ENCODE measurements around the gene EFNA5.

Gene EFNA5

GRCh38 chr5:107402434-107403227 lies 268.1 kb downstream of the EFNA5 start:
- no peak for DNase-seq (ENCODE audit: low read depth in 2 of 3, low spot score in 2 of 3)

DNA sequence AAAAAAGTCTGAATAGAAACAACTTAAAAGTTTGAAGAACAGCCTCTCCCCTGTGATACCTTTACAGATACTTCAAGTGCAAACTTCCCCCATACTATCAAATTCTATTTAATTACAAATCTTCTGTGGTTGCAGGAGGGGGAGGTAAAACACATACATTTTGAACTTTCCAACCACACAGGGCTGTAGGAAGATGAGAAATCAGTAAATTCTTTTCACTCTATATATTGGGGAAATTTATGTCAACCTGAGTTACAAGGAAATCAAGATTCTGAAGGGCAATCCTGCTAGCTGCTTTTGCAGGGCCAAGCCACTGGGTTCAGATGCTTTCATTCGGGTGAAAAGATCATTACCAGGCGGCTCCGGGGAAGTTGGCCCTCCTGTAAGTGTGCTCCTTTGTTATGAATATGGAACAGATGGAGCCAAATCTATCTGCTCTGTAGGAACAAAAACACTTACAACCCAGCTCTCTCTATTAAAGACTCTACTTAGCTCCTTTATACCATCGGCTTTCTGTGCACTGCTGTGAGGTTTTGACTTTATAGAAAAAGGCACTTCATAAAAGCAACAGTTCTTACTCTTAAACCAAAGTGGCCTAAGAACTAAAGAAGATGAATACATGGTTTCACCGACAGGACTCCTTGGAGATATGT lies 269.1 kb downstream of the EFNA5 start:
- DNase-seq (ENCODE audit: low read depth in 2 of 3, low spot score in 2 of 3): no peak

DNA sequence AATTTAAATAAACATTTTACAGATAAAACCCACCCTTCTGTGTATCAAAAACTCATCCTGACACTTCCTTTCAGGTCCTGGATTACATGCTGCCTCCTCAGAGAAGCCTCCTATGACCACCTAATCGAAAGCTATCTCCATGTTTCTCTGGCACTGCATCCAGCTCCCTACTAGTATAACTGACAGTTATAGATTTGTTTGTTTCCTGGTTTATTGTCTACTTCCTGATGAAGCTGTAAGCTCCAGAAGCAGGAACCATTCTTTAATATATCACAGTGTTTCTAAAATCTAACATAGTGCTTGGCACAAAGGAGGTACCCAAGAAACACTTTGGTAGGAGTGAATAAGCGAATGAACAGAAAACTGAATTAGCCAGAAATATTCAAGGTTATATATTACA lies 270.4 kb downstream of the EFNA5 start:
- DNase-seq (ENCODE audit: low read depth in 2 of 3, low spot score in 2 of 3): no peak

DNA sequence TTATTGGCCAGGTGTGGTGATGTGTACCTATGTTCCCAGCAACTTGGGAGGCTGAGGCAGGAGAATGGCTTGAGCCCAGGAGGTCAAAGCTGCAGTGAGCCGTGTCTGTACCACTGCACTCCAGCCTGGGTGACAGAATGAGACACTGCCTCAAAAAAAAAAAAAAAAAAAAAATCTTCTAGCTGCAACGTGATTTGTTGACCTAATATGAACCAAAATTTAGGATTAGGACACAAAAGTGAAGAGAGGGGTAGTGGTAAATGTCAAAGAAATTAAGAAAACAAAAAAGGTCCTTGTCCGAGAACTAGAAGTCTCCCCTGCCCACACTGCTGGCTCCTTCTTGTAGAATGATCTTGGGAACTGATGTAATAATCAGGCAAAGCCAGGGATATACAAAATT lies 272.0 kb downstream of the EFNA5 start:
- no peak for DNase-seq (ENCODE audit: low read depth in 2 of 3, low spot score in 2 of 3)

GRCh38 chr5:107396351-107396690 lies 274.4 kb downstream of the EFNA5 start:
- no peak for DNase-seq (ENCODE audit: low read depth in 2 of 3, low spot score in 2 of 3)

DNA sequence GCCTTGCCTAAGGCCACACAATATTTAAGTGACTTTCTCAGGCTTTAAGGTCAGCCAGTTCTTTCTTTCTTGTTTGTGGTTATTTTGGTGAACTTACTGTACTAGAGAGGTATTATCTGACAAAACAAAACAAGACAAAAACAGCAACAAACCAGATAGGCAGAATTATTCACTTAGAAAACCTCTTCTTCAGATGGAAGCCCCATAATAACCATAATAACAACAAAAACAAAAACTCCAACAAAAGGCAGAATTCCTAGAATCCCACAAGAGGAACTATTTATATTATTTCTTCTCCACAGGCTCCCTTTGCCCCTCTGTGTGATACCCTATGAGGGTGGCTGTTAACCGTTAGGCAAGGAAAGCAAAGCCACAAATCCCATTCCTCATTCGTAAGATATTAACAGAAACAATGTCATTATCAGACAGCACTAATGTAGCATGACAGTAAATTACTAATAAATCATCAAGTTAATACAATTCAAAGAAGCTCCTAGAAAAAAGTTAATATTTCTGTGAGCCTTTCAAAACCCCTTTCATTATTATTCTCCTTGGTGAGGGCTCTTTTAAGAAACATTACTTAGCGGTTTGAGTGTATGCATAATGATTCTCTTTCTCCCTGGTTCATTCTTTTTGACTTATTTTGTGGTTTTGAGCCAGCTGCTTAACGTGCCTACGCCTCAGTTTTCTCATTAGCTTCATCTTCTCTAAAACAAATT lies 274.9 kb downstream of the EFNA5 start:
- no peak for DNase-seq (ENCODE audit: low read depth in 2 of 3, low spot score in 2 of 3)

GRCh38 chr5:107393851-107394250 lies 276.9 kb downstream of the EFNA5 start:
- no peak for DNase-seq (ENCODE audit: low read depth in 2 of 3, low spot score in 2 of 3)

- no peak for DNase-seq (ENCODE audit: low read depth in 2 of 3, low spot score in 2 of 3)
Measured at GRCh38 chr5:107391787-107392186, 278.9 kb downstream of the EFNA5 start.

DNA sequence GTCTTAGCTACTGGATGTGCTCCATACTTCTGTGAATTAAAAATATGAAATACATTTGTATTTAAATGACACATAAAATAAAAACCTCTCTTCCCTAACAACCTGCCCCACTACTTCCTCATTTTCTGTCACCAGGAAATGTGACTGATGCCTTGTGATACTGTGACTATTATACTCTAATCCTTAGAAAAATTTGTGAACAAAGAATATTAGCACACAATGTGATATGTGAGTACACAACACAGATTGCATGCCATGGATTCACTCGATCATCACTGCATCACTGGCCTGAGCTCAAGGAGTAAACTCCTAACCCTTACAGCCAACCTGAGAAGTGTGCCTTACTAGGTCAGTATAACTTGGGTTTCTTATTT lies 281.0 kb downstream of the EFNA5 start:
- DNase-seq (ENCODE audit: low read depth in 2 of 3, low spot score in 2 of 3): no peak

DNA sequence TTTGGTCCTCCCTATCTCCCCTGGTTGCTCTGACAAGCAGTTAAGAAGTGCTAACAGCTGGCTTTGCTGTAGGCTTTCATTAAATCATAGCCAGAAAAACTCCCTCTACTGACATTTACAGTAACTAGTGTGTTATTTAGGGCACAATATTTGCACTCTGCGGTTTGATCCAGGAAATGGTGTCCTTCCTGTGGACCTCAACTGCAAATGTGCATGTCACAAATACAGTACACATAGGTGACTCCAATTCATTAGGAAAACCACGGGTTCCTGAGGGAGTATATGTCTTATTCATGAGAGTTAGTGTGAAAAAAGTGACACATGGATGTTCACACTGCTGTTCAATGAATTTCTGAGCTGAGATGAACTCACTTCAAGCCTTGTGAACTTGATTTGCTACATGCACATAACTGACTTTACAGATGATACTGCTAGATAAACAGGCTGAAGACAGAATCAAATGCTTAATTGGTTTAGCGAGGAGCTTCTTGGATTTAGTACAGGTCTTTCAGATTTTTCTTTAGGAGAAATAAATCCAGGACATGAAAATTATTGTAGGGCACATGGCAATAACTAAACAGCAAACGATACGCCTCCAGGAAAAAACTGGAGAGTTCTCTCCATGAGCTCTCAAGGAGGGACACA lies 281.5 kb downstream of the EFNA5 start:
- DNase-seq (ENCODE audit: low read depth in 2 of 3, low spot score in 2 of 3): no peak

DNA sequence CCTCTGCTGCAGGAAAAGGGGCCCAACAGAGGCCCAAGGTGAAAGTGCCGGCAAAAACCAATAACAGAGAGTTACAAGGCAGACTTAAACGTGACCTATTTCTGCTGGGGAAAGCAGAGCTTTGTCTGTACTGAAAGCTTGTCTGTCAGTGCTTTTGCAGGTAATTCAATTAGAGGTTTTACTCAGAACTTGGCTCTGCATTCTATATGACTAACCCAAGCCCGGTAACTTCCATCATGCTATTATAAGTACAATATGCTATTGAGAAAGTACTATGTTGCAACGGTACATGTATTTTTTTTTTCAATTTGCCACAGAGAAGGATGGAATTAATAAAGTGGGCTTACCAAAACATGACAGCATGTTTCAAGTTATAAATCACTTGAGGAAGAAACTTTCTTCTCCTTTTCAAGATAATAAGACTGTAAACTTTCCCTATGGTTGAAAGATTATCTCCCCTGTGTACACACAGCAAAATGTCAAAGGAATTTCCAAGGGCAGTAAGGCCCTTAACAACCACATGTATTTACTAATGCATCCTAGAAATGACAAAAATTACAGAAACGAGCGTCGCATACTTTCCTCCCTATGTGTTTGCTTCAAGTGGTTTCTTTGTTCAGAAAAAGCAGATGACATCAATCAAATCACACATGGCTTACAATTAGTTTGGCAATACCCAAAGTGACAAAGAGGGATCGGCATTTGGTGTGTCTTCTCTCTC lies 282.4 kb downstream of the EFNA5 start:
- DNase-seq (ENCODE audit: low read depth in 2 of 3, low spot score in 2 of 3): no peak

GRCh38 chr5:107387526-107388140 lies 283.1 kb downstream of the EFNA5 start:
- no peak for DNase-seq (ENCODE audit: low read depth in 2 of 3, low spot score in 2 of 3)

DNA sequence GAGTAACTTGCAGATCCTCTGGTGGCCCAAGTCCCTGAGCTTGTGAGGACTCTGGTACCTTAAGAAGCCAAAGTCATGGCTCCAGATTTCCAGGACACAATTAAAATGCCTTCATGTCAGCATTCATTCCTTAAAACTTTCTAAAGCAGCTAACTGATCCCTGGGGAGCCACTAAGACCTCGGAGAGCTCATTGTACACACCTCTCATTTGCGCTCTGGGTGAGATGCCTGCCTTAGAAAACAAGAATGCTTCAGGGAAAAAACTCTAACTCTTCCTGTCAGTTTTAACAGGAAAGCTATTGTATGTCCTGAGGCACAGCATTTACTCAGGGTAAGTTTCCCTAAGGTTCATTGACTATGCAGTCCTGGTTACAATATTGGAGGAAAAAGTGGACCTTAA lies 285.0 kb downstream of the EFNA5 start:
- no peak for DNase-seq (ENCODE audit: low read depth in 2 of 3, low spot score in 2 of 3)

- DNase-seq (ENCODE audit: low read depth in 2 of 3, low spot score in 2 of 3): no peak
Measured at GRCh38 chr5:107384256-107384655, 286.5 kb downstream of the EFNA5 start.

DNA sequence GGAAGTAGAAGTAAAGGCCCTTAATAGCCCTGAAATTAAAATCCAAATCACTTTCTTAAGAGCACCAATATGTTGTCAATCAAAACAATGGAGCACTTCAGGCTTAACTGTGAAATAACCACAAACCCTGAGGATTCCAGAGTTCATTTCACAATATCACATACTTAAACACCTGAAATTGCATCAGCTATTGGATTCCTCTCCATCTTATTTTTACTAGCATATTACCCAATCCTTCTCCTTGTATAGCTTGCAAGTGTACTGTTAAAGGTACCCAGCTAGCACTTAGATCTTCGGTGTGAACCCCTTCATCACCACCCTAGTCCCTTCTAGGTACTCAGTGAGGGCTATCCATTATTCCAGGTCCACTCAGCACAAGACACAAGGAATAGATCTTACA lies 287.3 kb downstream of the EFNA5 start:
- no peak for DNase-seq (ENCODE audit: low read depth in 2 of 3, low spot score in 2 of 3)

- DNase-seq (ENCODE audit: low read depth in 2 of 3, low spot score in 2 of 3): no peak
Measured at GRCh38 chr5:107381189-107381856, 289.4 kb downstream of the EFNA5 start.

DNA sequence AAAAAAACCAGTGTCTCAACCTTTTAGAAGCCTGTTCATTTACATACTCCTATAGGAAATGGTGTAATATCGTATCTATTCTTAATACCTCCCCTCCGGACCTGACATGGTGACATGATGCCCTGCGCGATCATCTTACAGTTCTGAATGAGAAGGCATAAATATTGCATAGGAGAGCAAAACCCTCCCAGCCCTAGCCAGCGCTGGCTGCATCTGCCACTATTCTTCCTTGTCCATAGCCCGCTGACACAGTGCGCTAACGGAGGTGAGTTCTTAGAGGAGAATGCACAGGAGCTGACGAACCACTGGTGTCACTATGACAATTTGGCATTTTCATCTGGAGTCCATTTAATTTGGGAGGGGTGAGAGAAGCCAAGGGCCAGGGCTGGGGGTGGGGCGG lies 290.1 kb downstream of the EFNA5 start:
- no peak for DNase-seq (ENCODE audit: low read depth in 2 of 3, low spot score in 2 of 3)

DNA sequence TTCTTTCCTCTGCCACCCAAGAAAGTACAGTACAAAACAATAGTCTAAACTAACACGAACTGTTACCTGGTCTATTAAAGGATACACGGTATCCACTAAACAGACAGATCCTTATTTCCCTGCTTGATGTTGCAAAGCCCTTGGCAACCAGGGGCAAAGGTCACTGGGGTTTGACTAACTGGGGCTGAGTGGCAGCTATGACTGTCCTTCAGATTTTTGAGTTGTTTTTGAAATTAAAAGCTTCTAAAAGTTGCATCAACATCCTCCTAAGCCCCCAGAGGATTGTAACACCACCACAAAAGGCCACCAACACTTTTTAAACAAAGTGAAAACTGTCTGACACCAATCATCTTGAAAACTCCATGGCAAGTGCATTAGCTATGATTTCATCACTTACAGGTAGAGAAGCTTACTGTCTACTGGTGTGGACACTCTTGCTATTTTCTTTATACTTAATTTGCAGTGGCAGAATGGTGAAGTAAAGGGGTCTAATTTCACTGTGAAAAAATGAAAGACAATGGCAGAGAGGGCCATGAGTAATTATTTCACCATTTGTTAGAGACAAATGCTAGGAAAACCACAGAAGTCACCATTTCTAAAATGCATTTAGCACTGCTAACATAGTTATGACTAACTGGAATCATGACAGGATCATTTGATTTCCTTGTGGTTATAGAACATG lies 292.4 kb downstream of the EFNA5 start:
- no peak for DNase-seq (ENCODE audit: low read depth in 2 of 3, low spot score in 2 of 3)

- no peak for DNase-seq (ENCODE audit: low read depth in 2 of 3, low spot score in 2 of 3)
Measured at GRCh38 chr5:107377277-107377609, 293.5 kb downstream of the EFNA5 start.
